HG02642 (cell line): ENCODE measurements around the gene SNAP91.
"Not testable (repeated sequence)": the region's sequence is repeated elsewhere in the genome, so short reads cannot be mapped to it uniquely, and the experiment has no call there.

Source experiments
- ATAC-seq: cut with Tn5 transposase; IDR thresholded peaks from one replicate; pipeline ENCODE4 v1.9.1; 2021; ENCODE audit warnings: mild to moderate bottlenecking; ENCODE audit not compliant: unreplicated experiment, poor library complexity

The SNAP91 gene

GRCh38 chr6:83633149-83633548, 75.8 kb downstream of the SNAP91 start:
- no peak for ATAC-seq

- not testable (repeated sequence) for ATAC-seq
Measured at GRCh38 chr6:83629908-83630307, 79.0 kb downstream of the SNAP91 start.

DNA sequence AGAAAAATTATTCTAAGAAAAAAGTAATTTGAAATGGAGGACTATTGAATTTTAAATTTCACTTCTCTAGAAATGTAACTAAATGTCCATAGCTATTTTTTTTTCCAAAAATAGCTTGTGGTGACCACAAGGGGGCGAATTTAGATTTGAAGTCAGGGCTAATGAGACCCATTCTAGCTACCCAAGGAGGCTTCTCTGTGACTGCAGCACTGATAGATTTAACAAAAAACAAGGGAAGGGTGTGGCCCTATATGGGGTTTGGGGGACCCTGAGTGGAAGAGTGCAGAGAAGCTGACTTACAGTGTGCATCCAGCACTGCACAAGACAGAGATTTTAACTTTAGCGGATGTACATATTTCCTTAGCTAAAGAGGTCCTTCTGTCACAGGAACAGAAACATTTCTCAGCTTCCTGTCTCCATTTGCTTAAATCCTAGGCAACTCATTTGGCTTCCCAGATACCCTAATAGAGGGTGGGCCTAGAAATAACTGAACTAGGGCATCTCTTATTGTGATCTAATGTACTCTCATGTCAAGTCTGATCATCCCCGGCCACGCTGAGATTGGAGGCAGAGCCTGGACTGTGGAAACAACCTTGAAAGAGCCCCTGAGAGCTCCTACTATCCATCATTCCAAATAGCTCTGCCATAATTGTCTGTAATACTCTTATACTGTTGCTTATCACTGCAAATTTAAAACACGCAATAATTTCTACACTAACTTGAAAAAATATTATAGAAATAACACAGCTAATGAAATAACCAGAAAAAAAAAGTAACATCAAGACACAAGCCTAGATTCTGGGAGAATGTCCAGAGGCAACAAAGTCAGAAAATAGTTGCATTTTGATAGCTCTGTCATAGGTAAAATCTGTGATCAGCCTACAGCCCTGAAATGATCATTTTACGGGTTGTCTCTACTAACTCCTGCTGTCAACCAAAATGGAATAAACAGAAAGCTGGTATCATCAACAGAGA, 93.6 kb downstream of the SNAP91 start:
- no peak for ATAC-seq

DNA sequence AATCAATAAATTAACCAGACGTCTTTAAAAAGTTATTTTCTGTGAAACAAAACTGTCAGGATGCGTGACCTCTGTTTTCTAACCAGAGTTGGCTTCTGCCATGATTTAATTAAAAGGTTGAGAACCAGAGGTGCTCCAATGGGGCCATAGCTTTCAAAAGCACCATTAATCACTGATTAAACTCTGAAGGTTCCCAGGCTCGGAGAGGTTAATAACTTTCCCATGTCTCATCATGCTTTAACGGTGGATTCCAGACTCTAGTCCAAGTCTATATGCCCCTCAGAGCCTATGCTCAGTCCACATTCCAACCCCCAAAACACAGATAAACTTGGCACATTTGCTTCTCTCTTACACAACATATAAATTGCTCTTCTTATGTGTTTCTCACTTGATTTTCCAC, 95.5 kb downstream of the SNAP91 start:
- ATAC-seq: no peak

DNA sequence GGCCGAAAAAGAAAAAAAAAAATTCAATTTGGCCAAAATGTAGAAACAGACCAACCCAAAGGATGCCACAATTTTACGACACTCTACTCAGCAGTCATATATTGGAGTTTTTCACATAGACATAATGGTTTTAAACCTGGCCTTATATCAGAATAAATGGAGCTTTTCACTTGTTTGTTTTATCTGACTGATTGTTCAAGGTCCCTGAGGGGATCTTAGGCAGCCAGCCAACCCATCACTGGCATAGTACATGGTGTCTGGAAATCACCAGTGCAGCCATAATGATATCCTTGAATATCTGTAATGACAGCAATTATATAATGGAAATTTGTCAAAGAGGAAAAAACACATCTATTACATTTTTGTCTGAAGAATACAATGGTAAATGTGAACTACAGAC, 99.7 kb downstream of the SNAP91 start:
- ATAC-seq: no peak

- no peak for ATAC-seq
Measured at GRCh38 chr6:83605517-83605916, 103.4 kb downstream of the SNAP91 start.

GRCh38 chr6:83603551-83603950, 105.3 kb downstream of the SNAP91 start:
- ATAC-seq: no peak

DNA sequence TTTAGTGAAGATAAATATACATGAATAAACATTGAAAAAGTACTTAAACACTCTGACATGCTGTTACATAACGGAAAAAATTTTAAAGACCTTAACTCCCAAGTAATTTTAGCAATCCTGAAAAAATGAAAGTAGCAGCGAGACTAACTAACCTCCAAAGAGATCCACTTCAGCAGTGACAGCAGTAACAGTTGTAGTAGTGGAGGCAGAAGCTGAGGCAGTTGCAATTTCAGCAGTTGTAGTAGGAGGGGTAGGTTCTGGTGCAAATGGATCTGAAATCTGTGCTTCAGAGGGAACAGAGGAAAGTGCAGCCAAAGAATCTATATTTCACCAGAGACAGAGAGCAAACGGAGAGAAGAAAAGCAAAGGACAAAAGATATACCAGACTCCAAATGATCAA, 107.8 kb downstream of the SNAP91 start:
- ATAC-seq: no peak

DNA sequence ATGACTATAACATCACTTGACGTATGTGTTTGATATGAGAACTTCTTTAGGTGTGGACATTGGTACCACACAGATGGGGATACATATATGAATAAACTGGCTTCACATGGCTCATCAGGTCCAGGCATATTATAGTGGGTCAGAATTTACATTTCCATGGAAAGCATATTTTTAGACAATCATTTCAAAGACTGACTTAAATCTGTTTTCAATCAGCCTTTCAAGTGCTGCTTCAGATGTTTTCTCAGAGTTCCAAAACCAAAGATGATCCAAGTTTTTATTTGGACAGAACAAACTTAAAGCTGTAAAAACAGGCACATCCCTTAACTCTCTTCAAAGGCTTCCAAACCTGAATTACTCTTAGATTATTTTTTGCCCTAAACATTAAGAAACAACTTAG, 108.4 kb downstream of the SNAP91 start:
- ATAC-seq: no peak

- ATAC-seq: no peak
Measured at GRCh38 chr6:83597511-83597910, 111.4 kb downstream of the SNAP91 start.

- no peak for ATAC-seq
Measured at GRCh38 chr6:83597051-83597450, 111.8 kb downstream of the SNAP91 start.

- ATAC-seq: no peak
Measured at GRCh38 chr6:83594941-83595340, 114.0 kb downstream of the SNAP91 start.

GRCh38 chr6:83593395-83593785, 115.5 kb downstream of the SNAP91 start:
- no peak for ATAC-seq

- ATAC-seq: peak; percentile 93
Measured at GRCh38 chr6:83592770-83593394, 116.0 kb downstream of the SNAP91 start.

GRCh38 chr6:83590416-83590815, 118.5 kb downstream of the SNAP91 start:
- no peak for ATAC-seq

DNA sequence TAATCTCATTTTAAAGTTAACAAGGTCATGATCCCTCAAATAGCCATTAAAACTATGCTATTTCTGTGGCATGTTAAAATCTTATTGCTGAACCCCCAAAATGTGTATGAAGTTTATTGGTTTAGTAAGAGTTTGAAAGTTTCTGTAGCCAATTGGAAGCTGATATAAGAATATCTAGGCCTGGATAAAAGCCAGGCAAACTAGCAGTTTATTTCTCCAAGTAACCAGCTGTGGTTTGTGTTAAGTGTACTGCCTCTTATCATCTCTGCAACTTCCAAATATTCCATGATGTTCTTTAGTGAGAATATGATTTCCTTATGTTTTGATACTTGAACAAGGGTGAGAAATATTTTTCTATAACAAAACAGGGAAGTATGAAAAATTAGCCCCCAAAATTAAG, 119.8 kb downstream of the SNAP91 start:
- no peak for ATAC-seq

DNA sequence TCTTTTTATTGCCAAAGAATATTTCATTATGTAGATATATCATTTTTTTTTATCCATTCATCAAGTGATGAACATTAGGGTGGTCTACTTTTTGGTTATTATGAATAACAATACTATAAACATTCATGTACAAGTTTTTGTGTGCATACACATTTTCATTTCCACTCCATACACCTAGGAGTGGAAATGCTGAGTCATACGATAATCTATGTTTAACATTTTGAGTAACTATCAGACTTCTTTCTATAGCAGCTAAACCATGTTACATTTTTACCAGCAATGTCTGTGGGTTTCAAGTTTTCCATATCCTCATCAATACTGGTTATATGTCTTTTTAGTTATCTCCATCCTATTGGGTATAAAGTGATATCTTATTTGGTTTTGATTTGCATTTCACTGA, 130.8 kb downstream of the SNAP91 start:
- no peak for ATAC-seq

DNA sequence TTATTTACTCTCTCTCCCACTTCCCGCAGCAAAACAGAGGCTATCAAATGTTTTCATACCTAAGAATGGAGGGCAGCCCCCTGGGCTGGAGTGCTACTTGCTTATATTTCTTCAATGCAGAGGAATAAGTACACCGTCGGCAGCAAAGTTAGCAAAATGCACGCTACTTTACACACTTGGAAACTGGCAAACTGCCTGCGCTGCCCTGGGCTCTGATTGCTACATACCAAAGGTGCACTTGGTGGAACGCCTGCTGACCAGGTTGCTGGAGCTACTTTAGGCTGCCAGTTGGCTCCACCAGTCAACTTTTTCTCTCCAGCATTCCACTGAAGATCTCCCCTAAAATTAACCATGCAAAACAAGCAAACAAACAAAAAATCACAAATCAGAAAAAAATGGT, 134.1 kb downstream of the SNAP91 start:
- no peak for ATAC-seq

GRCh38 chr6:83571663-83572185, 137.2 kb downstream of the SNAP91 start:
- ATAC-seq: not testable (repeated sequence)

- ATAC-seq: no peak
Measured at GRCh38 chr6:83558975-83559374, 149.9 kb downstream of the SNAP91 start.

DNA sequence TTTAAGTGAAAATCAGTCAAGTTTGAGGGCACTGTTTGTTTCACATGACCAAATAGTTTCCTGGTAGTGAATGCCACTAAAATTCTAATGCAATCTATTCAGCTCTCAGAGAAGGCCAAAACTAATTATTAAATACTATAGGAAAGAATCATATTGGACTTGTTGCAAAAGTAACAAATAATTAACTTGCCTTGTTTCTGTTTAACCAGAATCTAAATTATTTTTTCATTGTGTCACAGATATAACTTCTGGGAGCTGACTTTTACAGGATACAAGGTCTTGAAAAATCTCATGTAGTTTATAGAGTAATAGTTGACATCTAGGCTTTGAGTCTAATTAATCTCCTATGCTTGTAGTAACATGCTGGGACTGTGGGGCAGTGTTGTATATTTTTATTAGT, 152.0 kb downstream of the SNAP91 start:
- no peak for ATAC-seq
